Adrenal gland (tissue), 12 donors: ENCODE data around the gene BPI. TPM values are rescaled to one million over a fixed set of nuclear protein-coding genes. Genes with fewer than 3 reads are reported as not detected.

ENCODE experiments used
- DNase-seq, 7 donors: peaks; one replicate each; pipeline ENCODE4 v3.0.0-alpha.2; 2019 to 2020
- H3K27ac ChIP-seq, 5 donors: fragments of 200-600 bp; sonication (generic) in 4 of 5; 1 replicate in 3 of 5; 2 replicates in 2 of 5; pipeline versions ENCODE4 v1.5.1 to v1.8.0; 2016 to 2020; ENCODE audit warnings: mild to moderate bottlenecking in 1 of 5
- H3K27me3 ChIP-seq: fragments of 200-600 bp; 2 replicates; pipeline ENCODE4 v1.8.0; 2021
- H3K36me3 ChIP-seq, 2 donors: fragments of 200-600 bp; replicated peaks in 1 of 2; 1 replicate in 1 of 2; 2 replicates in 1 of 2; pipeline versions ENCODE4 v1.5.1 to v1.8.0; 2018 to 2022
- H3K4me1 ChIP-seq, 2 donors: fragments of 200-600 bp; replicated peaks in 1 of 2; 1 replicate in 1 of 2; 2 replicates in 1 of 2; pipeline versions ENCODE4 v1.5.1 to v1.8.0; 2018 to 2021
- H3K4me3 ChIP-seq, 4 donors: fragments of 200-600 bp; sonication (generic) in 3 of 4; one replicate each; pipeline ENCODE4 v1.5.1; 2016 to 2018
- H3K9me3 ChIP-seq, 3 donors: fragments of 200-600 bp; sonication (generic) in 1 of 3; replicated peaks in 1 of 3; 1 replicate in 2 of 3; 2 replicates in 1 of 3; pipeline versions ENCODE4 v1.5.1 to v1.8.0; 2016 to 2021
- CTCF ChIP-seq, 6 experiments: fragments of 450-650 bp in 4 of 6; fragments of 200-600 bp in 2 of 6; sonication (generic) in 1 of 6; IDR thresholded peaks; 1 replicate in 5 of 6; 2 replicates in 1 of 6; pipeline versions ENCODE4 v1.5.1 to v1.8.0; 2016 to 2021; ENCODE audit warnings: antibody characterized with exemption in 6 of 6, mild to moderate bottlenecking in 2 of 6, moderate library complexity in 1 of 6
- POLR2A ChIP-seq, 2 donors: fragments of 450-650 bp; IDR thresholded peaks; one replicate each; pipeline ENCODE4 v1.6.1; 2017; ENCODE audit warnings: antibody characterized with exemption in 2 of 2, mild to moderate bottlenecking in 2 of 2, moderate library complexity in 1 of 2
- WGBS, 4 donors: extraction: QIAGEN DNeasy Blood & Tissue Kit in 2 of 4; methylation state at CpG; one replicate each; pipeline versions ENCODE4 v1.1.5 to v1.1.7; 2013 to 2017; 5-methylcytosine and 5-hydroxymethylcytosine counted together
- intact Hi-C, 2 donors: fragments of 100-400 bp; cut with DNase I; formaldehyde crosslinking; loops; one replicate each; pipeline versions ENCODE4 v1.14.1 to v1.15.0; 2022 to 2023
- polyA plus RNA-seq, 3 donors: library from polyadenylated mRNA; stranded (reverse); fragments of 200-250 nt in 2 of 3; fragments of 350-450 nt in 1 of 3; fragmentation: Illumina TruSeq in 1 of 3; extraction: RNeasy Lipid Tissue Mini Kit (QIAGEN cat#74804) in 1 of 3; gene quantifications; one replicate each; pipeline ENCODE4 v1.2.3, GENCODE V29; 2013 to 2014
- total RNA-seq, 9 donors: library from RNA; depleted of rRNA in 4 of 9; stranded (reverse); fragments of >200 nt in 4 of 9; fragments of 120-200 nt in 1 of 9; fragmentation: NEBNext Ultra II Directional in 1 of 9; extraction: Animal tissue kit (Norgen Biotek cat#: 25700) in 1 of 9; gene quantifications; one replicate each; pipeline versions ENCODE4 v1.1.0 to v1.2.4, GENCODE V29; 2013 to 2023
- donor health status: healthy with polysubstance abuse.
- donor health status: Bipolar disorder and iron deficiency.
- donor health status: DM: yes; HTN: yes; CAD: no.
- donor health status: DM: no; HTN: no; CAD: no.
- donor health status: DM: no; HTN: no; CAD: no.
- donor health status: DM: yes; HTN: yes; CAD: no.

BPI gene
- total and polyA plus RNA-seq, 12 donors, result 0.13 to 0.74 (median 0.21) TPM; not detected in 2

GRCh38 chr20:38262931-38263330, 41.0 kb upstream of the BPI start:
- no peak overlapping the region for H3K4me3 ChIP-seq
- no peaks in the 10 kb centered on the region for H3K9me3 ChIP-seq
- intact Hi-C loops, result no loop called here
- no peak overlapping the region for H3K27ac ChIP-seq
- no peak for DNase-seq
- no peaks in the 10 kb centered on the region for H3K36me3 ChIP-seq
- peaks cover 12% of the 10 kb centered on the region for H3K27me3 ChIP-seq
- H3K4me1 ChIP-seq, result no peaks in the 10 kb centered on the region
- TF ChIP-seq CTCF (IDR thresholded peaks at IDR 0.05) (no peak), POLR2A (IDR thresholded peaks at IDR 0.05) (no peak)
- 81 to 94% (median 86%) methylated on average over 6 of the region's 6 CpGs for WGBS, 4 donors

GRCh38 chr20:38266426-38266825, 37.5 kb upstream of the BPI start:
- Histone ChIP-seq H3K27ac (no peak overlapping the region), H3K4me3 (no peak overlapping the region), H3K4me1 (no peaks in the 10 kb centered on the region), H3K9me3 (no peaks in the 10 kb centered on the region), H3K27me3 (no peaks in the 10 kb centered on the region), H3K36me3 (no peaks in the 10 kb centered on the region)
- DNase-seq, result no peak
- intact Hi-C loops, result no loop called here
- TF ChIP-seq POLR2A (IDR thresholded peaks at IDR 0.05) (no peak), CTCF (IDR thresholded peaks at IDR 0.05) (no peak)
- WGBS, 4 donors, result 72 to 88% (median 82%) methylated on average over 2 of the region's 2 CpGs

- Histone ChIP-seq H3K27me3 (no peaks in the 10 kb centered on the region), H3K4me1 (no peaks in the 10 kb centered on the region), H3K9me3 (no peaks in the 10 kb centered on the region), H3K27ac (no peak overlapping the region), H3K4me3 (no peak overlapping the region), H3K36me3 (no peaks in the 10 kb centered on the region)
- DNase-seq, result no peak
- 68 to 93% (median 73%) methylated on average over 2 of the region's 2 CpGs for WGBS, 4 donors
- intact Hi-C loops, result no loop called here
- TF ChIP-seq POLR2A (IDR thresholded peaks at IDR 0.05) (no peak), CTCF (IDR thresholded peaks at IDR 0.05) (no peak)
These were observed 36.7 kb upstream of the BPI start for GRCh38 chr20:38267296-38267695.

DNA sequence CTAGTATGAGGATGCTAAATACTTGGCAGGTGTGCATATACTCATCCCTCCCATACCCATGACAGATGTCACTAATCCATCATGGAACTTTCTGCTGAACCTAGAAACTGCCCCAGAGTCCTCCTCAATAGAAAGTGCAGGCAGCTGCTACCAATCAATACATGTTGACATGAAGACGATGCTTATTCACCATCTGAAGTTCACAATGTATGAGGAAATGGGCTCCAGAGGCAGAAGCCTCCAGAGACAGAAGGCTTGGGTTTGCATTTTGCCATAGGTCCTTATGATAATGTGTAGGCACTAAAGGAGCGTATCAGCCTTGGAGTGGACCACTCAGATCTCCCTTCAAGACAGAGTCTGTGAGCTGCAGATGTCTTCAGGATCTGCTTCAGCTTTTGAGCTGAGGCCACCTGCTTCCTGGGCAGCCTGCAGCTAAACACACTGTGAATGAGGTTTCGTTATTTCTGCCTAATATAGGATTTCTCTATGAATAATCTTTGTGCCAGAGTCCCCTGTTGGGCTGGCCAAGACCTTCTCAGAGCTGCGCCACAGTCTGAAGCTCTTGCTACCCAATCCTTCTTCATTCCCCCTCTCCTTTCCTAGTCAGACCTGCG, 35.9 kb upstream of the BPI start:
- DNase-seq, result no peak
- 75 to 81% (median 76%) methylated on average over 5 of the region's 5 CpGs for WGBS, 4 donors
- TF ChIP-seq POLR2A (IDR thresholded peaks at IDR 0.05) (no peak), CTCF (IDR thresholded peaks at IDR 0.05) (no peak)
- H3K4me1 ChIP-seq, result no peaks in the 10 kb centered on the region
- intact Hi-C loops, result no loop called here
- no peaks in the 10 kb centered on the region for H3K36me3 ChIP-seq
- no peak overlapping the region for H3K4me3 ChIP-seq
- H3K27me3 ChIP-seq, result no peaks in the 10 kb centered on the region
- H3K27ac ChIP-seq, result no peak overlapping the region
- no peaks in the 10 kb centered on the region for H3K9me3 ChIP-seq
